GM19240 (cell line): ENCODE data around the gene PRMT1.

Experiments used
- DNase-seq: peaks from one replicate; pipeline ENCODE4 v3.0.0; 2011; ENCODE audit warnings: low spot score; ENCODE audit not compliant: insufficient read length

PRMT1 gene

DNA sequence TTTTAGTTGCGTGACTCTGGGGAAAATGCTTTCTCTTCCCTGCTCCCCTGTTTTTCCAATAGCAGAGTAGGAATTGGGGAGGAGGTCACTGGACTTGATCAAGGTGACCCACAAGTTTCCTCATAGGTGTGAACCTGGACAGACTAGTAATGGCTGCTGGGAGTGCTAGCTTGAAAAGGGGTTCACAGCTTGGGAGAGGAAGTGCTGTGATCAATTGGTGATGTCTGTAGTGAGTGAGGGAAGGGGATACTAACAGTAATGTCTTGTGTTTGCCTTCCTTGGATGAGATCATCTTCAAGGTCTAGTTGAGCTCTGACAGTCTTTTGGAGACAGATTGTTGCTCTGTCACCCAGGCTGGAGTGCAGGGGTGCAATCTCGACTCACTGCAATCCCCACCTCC lies 9.6 kb upstream of the PRMT1 start:
- DNase-seq: no peak

DNA sequence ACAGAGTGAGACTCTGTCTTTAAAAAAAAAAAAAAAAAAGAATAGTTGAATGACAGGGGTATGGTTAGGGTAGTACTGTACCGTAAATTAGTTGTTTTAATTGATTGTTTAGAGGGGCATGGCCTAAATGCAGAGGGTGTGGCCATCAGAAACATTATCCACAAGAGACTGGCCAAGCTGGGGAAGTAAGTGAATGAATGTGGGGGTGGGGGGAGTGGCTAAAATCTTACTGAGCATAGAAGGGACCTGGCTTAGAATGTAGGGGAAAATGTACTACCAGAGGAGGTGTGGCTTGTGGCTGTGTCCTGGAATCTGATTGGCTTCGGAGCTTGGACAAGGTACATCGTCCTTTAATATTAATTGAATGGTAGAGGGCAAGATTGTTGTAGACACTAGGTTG lies 7.6 kb upstream of the PRMT1 start:
- DNase-seq: no peak

DNA sequence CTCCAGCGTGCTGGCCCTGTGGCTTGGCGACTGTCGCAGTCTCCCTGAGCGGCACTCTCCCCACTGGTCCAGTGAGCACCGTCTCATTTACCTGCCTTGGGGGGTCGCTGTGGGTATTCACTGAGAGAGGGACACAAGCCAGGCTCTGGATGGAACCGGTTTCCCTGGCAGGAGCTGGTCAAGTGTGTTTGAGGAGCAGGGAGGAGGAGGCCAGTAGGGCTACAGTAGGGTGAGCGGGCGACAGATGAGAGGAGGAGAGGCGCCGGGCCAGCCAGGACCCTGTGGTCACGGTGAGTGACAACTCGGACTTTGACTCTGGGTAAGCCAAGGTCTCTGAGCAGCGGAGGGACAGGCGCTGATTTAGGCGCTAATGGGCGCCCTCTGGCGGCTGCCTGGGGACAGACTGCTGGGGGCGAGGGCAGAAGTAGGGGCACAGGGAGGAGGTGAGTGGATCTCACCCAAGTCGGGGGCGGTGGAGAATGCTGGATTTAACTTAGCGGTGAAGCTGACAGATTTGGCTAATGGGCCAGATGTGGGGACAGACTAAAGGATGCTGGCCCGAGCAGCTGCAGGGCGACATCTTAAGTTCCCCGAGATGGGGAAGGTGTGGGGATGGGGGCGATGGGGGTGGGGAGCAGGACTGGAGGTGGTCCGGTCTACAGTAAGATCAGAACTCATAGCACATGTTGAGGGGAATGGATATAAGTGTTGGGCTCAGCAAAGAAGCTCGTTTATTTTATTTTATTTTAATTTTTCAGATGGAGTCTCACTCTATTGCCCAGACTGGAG lies 4.7 kb upstream of the PRMT1 start:
- DNase-seq: peak; percentile 91

DNA sequence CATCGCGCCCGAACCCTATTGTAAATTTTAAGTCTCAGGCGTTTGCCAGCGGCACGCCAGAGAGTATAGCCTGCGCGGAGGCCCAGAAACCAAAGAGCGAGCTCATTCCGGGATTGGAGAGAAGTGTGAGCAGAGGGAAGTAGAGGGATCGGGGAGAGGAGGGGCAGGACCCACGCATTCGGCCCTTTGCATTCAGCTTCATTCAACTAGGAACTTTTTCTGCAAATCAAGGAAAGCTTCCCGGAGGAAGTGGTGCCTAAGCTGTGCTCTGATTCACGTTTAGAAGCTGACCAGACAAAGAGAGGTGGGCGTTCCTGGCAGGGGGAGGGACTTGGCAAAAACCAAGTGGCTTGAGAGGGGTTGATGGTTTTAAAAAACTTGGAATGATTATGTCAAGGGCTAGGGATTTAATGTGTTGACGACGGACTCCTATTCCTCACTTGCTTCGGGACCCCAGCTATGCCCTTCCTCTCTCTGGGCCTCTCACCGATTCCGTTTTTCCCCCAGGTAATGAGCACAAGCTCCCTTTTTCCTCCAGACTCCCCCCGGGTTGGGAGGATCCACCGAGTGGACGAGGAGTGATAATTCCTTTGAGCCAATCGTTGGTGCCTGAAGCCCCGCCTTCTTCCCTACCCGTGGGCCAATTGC lies 811 bp upstream of the PRMT1 start:
- no peak for DNase-seq

DNA sequence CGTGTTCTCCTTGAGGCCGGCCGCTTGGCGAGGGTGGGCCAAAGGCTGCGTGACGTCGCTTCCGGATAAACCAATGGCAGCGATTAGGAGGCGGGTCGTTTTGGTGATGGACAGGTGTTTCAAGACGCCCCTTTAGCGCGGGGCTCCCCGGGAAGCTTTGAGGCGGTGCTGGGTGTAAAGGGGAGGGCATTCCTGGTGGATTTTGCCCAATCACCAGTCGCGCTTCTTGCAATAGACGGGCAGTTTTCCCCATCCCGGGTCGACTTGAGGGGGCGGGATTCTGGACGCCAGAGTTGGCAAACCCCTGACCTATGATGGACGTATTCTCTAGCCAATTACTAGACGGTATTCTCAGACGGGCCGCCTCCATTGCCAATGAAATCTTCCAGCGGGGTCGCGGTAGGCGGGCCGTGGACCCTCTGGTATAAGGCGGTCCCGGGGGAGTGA lies 264 bp upstream of the PRMT1 start:
- peak; percentile 91 for DNase-seq

DNA sequence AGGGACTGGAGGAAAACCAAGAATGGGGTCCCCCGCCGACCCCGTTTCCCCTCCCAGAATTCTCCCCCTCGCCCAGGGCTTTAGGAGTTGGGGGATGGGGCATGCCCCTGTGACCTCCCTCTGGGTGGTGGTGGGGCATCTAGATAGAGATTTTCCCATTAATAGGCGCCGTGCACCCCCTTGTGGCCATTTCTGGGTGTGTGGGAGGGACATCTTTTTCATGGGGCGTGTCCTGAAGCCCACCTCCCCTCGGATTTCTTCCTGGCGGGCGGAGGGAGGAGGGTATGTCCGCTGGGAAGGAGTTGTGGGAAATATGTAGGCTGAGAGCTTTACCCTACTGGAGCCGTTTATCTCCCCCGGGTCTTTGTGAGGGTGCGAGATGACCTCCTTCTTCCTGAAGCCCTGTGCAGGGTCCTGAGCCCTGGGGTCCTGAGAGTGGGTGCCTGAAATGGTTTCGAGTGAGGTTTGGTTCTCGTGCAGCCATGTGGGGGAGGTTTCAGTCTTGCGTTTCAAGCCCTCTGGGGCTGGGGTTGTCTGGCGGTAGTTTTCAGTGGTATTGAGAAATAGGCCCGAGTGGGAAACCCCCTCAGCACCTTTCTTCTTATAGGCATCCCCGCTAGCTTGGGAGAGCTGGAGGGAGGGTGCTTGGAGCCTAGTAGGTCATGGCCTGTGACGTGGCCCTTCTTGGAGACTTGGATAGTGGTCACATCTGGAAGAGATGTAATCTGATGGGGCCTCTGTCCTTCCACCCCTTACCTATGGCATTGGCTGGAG lies 1.0 kb downstream of the PRMT1 start:
- no peak for DNase-seq

DNA sequence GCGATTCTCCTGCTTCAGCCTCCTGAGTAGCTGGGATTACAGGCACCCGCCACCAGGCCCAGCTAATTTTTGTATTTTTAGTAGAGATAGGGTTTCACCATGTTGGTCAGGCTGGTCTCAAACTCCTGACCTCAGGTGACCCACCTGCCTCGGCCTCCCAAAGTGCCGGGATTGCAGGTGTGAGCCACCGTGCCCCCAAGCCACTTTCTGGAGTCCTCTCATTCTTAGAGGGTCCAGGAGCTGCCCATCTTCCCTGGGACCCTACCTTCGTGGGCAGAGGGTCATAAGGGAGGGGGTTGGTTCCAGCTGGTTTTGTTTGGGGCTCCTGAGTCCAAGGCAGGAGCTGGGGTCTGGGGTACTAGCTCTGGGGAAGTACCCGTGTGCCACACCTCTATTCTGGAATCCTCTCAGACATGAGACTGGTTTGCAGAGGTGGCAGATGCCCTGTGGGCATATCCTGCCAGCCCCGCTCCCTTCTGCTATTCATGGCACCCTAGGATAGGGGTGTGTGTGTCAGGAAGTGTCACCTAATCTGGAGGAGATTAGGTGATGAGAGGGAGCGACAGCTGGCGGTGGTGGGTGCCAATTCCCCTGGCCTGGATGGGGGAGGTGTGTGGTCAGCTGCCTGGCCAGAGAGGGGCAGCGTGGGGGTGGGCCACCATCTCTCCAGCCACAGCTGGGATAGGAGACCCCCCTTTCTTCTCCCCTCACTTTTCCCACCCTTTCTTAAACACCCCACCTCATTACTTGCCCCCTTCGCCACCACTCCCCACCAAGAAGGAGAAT lies 2.1 kb downstream of the PRMT1 start:
- no peak for DNase-seq

DNA sequence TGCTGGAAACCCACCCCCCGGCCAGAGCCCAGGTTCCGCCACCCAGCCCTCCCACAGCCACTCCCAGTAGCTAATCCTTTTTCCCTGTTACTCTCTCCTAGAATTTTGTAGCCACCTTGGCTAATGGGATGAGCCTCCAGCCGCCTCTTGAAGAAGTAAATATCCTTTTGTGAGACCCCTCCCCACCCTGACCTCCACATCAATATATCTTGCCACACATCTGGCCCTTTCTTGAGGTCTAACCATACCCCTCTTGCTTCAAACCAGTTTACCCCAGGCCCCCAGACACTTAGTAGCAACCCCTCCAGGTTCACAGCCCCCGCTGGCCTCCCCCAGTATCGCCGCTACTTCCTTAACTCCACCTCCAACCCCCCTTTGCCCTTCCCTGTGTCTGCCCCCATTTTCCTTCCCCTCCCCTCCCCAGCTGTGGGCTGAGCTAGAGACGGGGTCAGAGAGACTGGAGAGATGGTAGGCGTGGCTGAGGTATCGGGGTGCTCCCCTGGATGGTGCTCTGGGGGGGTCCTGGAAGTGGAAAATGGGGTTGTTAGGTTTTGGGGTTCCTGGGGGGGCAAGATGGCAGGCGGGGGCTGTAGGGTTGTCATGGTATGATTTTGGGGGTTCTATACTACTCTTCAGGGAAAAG lies 2.8 kb downstream of the PRMT1 start:
- DNase-seq: no peak

DNA sequence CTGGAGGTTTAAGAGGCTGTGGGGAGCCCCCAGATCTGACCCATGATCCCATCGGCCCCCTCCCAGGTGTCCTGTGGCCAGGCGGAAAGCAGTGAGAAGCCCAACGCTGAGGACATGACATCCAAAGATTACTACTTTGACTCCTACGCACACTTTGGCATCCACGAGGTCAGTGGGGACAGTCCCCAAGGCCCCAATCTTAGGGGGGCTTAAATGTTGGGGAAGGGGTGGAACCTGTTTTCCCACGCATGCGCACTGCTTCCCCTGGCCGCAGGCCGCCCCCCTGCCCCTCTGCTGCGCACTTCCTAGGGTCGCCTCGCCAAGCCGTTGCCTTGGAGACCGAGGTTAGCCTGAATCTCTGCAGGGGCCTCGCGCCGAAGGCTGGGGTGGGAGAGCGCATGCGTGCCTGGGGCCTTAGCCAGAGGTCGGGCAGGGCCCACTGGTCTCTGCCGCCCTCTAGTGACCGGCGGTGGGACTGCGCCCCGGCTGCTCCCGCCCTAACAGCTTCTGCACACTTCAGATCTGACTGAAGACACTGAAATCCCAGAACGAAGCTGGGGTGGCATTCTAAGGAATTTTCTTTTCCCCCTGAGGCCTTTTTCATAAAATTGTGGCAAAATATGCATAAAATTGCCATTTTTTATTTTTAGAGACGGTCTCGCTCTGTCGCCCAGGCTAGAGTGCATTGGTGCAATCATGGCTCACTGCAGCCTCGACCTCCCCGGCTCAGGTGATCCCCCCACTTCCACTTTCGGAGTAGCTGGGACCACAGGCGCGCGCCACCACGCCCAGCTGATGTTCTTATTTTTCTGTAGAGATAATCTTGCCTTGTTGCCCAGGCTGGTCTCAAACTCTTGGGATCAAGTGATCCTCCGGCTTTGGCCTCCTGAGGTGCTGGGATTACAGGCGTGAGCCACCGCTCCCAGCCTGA lies 3.6 kb downstream of the PRMT1 start:
- DNase-seq: peak; percentile 97

DNA sequence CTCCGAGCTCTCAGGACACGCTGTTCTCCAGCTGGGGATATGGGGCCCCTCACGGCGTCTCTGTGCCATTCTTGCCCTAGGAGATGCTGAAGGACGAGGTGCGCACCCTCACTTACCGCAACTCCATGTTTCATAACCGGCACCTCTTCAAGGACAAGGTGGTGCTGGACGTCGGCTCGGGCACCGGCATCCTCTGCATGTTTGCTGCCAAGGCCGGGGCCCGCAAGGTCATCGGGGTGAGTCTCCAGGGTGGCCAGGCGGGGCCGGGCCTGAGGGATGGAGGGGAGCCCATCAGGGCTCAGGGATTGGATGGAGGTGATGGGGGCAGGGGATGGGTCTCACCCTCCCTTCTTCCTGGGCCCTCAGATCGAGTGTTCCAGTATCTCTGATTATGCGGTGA lies 4.8 kb downstream of the PRMT1 start:
- no peak for DNase-seq

DNA sequence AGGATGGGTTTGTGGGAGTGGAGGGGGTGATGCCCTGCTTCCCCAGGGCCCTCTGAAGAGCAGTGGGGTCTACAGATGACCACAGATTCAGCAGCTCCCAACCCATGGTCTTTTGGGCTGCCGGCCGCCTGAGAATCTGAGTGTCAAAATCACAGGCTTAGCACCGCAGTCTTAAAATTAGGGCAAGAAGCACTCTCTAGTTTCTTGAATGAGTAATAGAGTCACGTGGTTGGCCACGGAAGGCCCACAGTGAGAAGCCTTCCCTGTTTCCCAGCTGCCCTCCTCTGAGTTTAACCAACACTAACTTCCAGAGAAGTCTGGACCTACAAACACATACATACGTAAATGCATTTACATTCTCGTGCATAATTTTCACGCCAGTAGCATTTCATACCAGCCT lies 5.2 kb downstream of the PRMT1 start:
- DNase-seq: no peak

DNA sequence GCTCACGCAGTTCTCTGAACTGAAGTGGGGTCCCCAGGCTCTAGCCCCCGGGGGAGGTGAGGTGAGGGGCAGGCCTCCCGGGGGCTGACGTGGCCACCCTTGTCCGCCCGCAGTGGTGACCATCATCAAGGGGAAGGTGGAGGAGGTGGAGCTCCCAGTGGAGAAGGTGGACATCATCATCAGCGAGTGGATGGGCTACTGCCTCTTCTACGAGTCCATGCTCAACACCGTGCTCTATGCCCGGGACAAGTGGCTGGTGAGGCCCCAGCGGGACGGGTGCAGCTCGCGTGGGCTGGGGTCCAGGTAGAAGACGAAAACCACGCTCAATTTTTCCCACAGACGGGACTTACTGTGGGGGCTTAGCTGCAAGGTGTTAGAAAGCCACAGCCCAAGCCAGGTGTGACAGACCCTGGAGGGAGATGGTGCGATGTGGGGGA lies 6.8 kb downstream of the PRMT1 start:
- DNase-seq: no peak

DNA sequence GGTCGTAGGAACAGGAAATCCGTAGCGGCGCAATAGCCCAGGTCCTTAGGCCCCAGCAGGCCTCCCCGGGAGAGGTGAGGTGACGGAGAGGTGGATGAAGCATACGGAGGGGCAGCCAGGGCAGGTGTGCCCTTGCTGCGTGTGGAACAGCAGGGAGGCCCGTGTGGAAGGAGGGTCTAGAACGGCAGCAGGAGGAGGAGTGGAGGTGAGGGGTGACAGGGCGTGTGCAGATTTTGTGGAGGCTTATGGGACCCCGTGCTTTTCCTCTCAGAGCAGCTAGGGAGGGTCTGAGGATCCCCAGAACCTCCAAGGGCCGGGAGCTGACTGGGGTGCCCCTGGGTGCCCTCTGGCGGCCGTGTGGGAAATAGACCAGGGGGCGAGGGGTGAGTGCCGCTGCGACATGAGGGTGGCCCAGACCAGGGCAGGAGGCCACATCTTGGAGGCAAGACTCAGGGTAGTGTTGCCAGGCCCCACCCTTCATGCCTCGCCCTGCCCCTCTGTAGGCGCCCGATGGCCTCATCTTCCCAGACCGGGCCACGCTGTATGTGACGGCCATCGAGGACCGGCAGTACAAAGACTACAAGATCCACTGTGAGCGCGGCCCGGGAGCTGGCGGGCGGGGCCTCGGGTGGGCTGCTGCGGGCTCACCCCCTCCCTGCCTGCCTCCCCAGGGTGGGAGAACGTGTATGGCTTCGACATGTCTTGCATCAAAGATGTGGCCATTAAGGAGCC lies 7.3 kb downstream of the PRMT1 start:
- no peak for DNase-seq

DNA sequence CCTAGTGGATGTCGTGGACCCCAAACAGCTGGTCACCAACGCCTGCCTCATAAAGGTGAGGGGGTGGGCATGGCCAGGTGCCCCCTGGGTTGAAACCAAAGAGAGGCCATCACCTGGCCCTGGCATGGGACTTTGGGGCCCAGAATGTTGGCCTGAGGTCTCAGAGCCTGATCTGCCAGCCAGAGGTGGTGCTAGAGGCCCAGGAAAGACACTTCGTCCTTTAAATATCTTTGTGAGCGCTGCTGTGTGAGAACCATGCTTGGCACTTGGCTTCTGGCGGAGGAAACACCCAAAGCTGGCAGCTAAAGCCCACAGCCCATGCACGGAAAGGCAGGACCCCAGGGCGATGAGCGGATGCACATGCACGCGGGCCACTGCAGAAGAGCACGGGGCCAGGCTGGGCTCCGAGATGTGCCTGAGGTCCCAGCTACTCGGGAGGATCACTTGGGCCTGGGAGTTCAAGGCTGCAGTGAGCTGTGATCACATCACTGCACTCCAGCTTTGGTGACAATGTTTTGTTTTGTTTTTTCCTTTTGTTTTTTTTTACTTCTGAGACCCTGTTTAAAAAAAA lies 8.0 kb downstream of the PRMT1 start:
- no peak for DNase-seq

DNA sequence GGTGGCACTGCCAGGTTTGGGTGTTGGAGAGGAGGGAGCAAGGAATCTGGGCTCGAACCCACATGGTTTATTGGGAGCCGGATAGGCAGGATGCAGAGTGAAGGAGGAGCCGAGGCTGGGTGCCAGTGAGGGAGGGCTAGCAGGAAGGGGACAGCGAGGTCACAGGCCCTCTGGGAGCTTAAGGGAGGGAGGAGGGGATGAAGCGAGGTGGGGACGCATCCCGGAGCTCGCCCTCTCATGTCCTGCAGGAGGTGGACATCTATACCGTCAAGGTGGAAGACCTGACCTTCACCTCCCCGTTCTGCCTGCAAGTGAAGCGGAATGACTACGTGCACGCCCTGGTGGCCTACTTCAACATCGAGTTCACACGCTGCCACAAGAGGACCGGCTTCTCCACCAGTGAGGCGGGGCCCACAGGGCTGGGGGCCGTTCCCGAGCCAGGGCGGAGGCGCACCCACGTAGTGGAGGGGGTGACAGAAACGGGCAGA lies 8.8 kb downstream of the PRMT1 start:
- no peak for DNase-seq

DNA sequence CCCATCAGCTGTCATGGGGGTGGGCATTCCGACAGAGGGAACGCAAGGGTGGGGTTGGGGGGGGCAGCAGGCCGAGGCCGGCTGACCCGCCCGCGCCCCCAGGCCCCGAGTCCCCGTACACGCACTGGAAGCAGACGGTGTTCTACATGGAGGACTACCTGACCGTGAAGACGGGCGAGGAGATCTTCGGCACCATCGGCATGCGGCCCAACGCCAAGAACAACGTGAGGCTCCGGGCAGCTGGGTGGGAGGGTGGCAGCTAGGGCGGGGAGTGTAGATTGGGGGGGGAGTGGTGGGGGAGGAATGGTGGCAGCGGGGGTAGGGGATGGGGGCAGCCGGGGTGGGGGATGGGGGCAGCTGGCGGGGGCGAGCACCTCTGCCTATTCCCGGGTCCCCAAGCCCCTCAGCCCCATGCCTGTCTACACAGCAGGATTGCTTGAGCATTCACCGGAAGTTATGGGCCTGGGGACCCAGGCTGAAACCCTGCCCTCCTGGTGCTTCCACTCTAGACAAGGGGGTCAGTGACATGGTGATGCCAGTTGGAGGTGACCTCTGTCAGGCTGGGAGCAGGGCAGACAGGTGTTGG lies 9.5 kb downstream of the PRMT1 start:
- no peak for DNase-seq

DNA sequence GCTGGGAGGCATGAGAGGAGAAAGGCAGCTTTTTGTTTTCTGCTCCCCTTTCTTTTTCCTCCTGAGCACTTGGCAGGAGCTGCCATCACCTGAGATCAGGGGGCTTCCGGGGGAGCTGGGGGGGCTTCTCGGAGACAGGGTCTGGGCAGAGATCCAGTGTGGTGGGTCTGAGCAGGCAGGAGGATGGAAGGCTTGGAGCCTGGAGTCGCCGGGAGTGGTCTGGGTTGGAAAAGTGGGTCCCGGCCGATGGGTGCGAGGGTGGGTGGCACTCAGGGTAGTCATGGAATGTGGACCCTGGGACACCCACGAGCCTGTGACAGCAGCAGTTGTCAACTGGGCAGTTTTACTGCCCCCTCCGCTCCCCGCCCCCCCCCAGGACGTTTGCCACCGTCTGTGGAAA lies 10.1 kb downstream of the PRMT1 start:
- no peak for DNase-seq

DNA sequence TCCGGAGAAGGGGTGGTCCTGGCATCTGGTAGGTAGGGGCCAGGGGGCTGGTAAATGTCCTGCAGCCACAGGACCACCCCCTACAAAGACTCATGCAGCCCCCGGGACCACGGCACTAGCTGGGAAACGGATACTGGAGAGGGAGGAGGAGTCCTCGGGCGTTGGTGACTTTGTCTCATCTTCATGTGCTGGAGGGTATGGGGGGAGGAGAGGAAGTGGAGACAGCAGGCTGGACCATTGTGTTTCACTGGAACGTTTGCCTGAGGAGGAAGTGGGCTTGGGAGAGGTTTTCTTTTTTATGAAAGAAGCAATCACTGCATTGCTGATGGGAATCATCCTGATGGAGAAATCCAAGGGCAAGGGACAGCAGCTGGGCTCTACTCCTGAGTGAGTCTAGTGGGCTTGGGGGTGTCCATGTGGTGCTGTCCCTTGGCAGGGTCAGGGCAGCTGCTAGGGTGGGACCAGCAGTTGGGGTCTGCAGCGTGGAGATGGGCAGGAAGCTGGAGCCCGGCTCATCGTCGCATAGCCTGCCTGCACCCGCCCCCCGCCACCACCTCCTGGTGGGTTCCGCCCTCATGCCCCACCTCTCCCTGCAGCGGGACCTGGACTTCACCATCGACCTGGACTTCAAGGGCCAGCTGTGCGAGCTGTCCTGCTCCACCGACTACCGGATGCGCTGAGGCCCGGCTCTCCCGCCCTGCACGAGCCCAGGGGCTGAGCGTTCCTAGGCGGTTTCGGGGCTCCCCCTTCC lies 10.7 kb downstream of the PRMT1 start:
- no peak for DNase-seq
